Cardiac fibroblast (primary cell): ENCODE data around the gene UBE2QL1.

Experiments
- DNase-seq, 2 donors: peaks; one replicate each; pipeline versions ENCODE4 v3.0.0 to v3.0.0-alpha.2; 2010; ENCODE audit warnings: low read depth in 2 of 2
- H3K4me3 ChIP-seq, 2 donors: replicated peaks in 1 of 2; 1 replicate in 1 of 2; 2 replicates in 1 of 2; pipeline ENCODE4 v1.5.1; 2011; ENCODE audit warnings: low read depth in 2 of 2, low read length in 2 of 2, mild to moderate bottlenecking in 2 of 2, moderate library complexity in 1 of 2
- TF ChIP-seq, protein P1 (sequence below): IDR thresholded peaks from one replicate; pipeline ENCODE4 v1.5.1; 2011; ENCODE audit warnings: low read depth, mild to moderate bottlenecking, low read length, inconsistent platforms

UBE2QL1 gene

DNA sequence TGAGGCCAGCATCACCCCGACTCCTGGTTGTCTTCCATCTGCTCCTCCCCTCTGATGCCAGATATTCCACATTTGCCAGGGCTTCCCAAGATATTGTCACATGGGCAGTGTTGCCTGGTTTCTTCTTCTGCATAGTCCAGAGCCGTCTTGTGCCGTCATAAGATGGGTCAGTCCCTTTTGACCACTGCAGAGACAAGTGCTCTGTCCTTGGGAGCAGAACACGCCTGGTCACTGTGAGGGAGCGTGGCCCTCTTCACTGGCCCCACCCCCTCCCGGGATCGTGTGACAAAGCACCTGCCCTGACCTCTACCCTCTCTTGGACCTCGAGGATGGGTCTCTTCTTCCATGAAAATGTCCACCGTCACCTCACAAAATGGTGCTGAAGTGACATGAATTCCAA, 41.6 kb downstream of the UBE2QL1 start:
- TF ChIP-seq, protein P1, sequence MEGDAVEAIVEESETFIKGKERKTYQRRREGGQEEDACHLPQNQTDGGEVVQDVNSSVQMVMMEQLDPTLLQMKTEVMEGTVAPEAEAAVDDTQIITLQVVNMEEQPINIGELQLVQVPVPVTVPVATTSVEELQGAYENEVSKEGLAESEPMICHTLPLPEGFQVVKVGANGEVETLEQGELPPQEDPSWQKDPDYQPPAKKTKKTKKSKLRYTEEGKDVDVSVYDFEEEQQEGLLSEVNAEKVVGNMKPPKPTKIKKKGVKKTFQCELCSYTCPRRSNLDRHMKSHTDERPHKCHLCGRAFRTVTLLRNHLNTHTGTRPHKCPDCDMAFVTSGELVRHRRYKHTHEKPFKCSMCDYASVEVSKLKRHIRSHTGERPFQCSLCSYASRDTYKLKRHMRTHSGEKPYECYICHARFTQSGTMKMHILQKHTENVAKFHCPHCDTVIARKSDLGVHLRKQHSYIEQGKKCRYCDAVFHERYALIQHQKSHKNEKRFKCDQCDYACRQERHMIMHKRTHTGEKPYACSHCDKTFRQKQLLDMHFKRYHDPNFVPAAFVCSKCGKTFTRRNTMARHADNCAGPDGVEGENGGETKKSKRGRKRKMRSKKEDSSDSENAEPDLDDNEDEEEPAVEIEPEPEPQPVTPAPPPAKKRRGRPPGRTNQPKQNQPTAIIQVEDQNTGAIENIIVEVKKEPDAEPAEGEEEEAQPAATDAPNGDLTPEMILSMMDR, result no peak
- no peak overlapping the region for H3K4me3 ChIP-seq
- no peak for DNase-seq

DNA sequence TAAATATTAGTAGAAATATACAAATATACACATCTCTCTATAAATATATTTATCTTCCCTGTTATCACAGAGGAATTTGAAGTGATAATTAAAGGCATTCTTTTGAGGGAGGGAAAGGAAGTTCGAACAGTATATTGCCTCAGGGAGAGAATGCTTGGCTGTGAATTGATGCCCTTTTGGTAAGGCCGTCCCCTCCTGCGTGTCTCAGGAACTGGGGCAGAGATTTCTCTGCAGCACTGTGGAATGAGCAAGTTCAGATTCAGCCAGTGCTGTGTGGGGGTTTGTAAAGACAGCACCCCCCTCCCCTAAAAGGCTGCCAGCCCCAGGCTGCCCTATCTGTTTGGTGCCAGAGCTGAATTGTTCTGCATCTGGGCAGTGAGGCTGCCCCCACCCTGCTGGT, 42.0 kb downstream of the UBE2QL1 start:
- DNase-seq, result no peak
- H3K4me3 ChIP-seq, result no peak overlapping the region
- TF ChIP-seq, protein P1, result no peak

DNA sequence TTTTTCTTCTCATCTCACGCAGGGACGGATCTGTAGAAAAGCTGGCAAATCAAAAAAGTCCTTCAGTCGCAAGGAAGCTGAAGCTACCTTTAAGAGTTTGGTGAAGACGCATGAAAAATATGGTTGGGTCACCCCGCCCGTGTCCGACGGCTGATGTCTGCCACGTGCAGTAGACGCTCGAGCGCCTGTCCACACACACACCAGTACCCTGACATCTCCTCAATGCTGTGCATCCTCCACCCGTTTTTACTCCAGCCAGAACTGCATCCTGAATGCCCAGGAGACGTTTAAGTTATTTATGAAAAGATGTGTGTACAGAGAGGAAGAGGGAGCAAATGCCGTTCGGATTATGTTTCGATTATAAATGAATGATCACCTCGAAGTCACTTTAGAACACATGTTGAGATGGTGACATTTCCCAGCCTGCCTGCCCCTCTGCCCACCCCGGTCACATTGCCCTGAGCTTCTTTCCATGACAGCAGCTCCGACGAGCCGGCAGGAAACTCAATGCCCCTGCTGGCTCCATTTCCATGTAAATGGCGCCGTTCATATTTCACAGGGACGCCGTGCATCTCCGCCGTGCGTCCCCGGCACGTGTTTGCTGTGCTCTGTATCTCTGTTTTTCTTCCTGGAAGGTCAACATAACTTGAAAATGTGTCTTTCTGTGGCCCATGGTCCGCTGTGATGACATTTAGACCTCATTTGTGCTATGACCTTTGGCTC, 42.7 kb downstream of the UBE2QL1 start:
- no peak overlapping the region for H3K4me3 ChIP-seq
- DNase-seq, result no peak
- TF ChIP-seq, protein P1, result no peak

DNA sequence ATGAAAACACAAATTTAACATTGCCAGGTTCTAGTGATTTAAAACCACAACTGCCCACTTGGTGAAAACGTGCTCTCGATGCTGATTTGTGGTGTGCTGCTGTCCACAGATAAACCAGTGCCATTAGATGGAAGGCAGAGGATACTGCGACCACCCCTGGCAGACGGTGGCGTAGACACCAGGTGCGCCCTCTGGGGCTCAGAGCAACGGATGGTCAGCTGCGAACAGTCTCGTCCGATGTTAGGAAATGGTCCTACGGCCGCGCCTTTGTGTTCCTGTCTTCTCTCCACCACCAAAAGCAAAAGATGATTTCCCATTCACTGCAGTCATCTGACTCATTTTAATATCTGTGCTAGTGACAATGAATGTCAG, 43.2 kb downstream of the UBE2QL1 start:
- TF ChIP-seq, protein P1, result no peak
- no peak for DNase-seq
- H3K4me3 ChIP-seq, result no peak overlapping the region

DNA sequence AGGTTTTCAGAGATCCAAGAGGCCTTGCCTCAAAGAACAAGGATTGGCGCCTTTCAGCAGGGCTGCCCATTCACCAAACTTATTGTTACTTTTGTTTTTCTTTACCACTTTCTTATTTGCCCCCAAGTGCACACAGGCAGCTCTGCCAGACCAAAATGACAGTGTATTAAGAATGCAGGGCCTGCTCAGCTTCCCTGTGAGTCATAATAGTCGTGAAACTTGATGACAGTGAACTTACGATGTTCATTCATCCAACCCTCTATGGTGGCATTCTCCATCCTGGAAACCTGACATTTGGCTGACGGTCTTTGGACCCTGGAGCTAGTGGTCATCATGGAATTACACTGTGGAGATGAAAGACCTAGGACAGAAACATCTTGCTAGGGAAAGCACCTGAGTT, 44.3 kb downstream of the UBE2QL1 start:
- DNase-seq, result no peak
- TF ChIP-seq, protein P1, result no peak
- H3K4me3 ChIP-seq, result no peak overlapping the region

DNA sequence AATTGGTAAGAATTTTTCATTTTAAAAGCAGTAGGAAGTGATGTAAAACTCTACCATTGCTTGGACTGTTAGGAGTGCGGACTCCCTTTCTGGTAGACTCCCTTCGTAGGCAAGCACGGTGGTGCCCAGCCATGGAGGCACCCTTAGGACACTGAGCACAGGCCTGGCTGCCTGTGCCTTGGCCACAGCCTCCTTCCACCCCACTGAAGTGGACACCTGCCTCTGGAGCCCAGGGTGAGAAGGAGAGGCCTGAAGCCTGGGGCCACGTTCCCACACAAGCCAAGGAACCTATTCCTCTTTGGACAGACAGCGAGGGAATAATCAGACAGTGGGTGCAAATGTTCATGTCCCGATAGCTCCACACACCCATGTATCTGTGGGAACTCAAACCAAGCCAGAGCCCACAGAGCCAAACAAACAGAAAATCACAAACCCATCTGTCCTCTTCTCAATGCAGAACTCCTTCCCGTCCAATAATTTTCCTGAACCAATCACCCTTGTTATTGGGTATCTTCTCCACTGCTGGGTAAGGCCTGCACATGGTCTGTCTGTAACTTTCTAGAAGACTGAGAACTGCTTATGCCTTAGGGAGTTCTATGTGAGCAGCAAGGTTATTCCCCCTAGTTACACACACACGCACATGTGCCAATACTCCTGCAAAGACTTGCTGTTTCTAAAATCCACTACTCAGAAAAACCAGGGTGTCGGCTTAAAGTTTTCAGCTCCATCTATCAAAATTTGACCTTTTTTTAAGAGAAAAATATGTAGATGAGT, 45.2 kb downstream of the UBE2QL1 start:
- TF ChIP-seq, protein P1, result no peak
- H3K4me3 ChIP-seq, result no peak overlapping the region
- no peak for DNase-seq

DNA sequence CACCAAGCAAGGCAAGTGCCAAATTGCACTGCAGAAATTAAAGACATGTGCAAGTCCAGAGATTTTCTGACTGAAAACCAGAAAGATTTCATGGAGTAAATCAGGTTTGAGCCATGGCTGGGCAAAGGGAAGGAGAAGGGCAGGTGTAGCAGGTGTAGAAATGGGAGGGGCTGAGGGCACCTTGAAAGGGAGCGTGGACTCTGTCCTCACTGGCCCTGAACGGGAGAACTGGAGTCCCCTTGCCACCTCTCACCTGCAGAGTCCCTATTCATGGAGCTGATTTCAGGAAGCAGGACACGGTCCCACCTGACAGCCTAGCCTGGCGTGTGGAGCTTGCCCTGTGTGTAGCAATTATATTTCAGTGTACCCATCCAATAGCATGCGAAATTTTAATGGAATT, 46.3 kb downstream of the UBE2QL1 start:
- TF ChIP-seq, protein P1, result no peak
- H3K4me3 ChIP-seq, result no peak overlapping the region
- no peak for DNase-seq
